K562 (cell line): ENCODE measurements around the gene KRTAP2-1. TPM values are rescaled to one million over a fixed set of nuclear protein-coding genes. Genes with fewer than 3 reads are reported as not detected.

Experiments
- ADNP ChIP-seq: fragments of 200-800 bp; sonication (Bioruptor generic); IDR thresholded peaks from 2 replicates; pipeline ENCODE4 v1.6.1; 2016; ENCODE audit warnings: missing genetic modification characterization, missing compliant biosample characterization
- KDM5B ChIP-seq: fragments of 200-600 bp; sonication (generic); IDR thresholded peaks from 2 replicates; pipeline ENCODE4 v1.6.1; 2012; ENCODE audit warnings: low read depth, mild to moderate bottlenecking, moderate library complexity, low read length, control low read depth, inconsistent platforms; ENCODE audit not compliant: insufficient replicate concordance
- MBD2 ChIP-seq: sonication (generic); IDR thresholded peaks from 2 replicates; pipeline ENCODE4 v1.6.1; 2016; ENCODE audit warnings: low read depth, borderline replicate concordance
- TEAD4 ChIP-seq, 2 experiments: sonication (generic) in 1 of 2; formaldehyde crosslinking in 1 of 2; IDR thresholded peaks; 2 replicates each; pipeline versions ENCODE4 v1.6.1 to v1.8.0; 2012 to 2022; ENCODE audit warnings: borderline replicate concordance in 1 of 2, inconsistent platforms in 1 of 2, low read length in 1 of 2, mild to moderate bottlenecking in 1 of 2, missing genetic modification reagents in 1 of 2
- ZBTB1 ChIP-seq: sonication (generic); formaldehyde crosslinking; IDR thresholded peaks from 2 replicates; pipeline ENCODE4 v1.8.1; 2023; ENCODE audit warnings: missing genetic modification reagents, low read depth, mild to moderate bottlenecking, borderline replicate concordance
- ZNF282 ChIP-seq: sonication (generic); formaldehyde crosslinking; IDR thresholded peaks from 2 replicates; pipeline ENCODE4 v1.8.1; 2023; ENCODE audit warnings: missing genetic modification reagents
- polyA plus RNA-seq, 8 experiments: library from polyadenylated mRNA; depleted of rRNA in 4 of 8; stranded (reverse) in 5 of 8; unstranded in 3 of 8; fragments of >200 nt; fragmentation: Nextera tagmentation in 2 of 8; fragmentation: Illumina TruSeq in 1 of 8; extraction: Ambion mirVana in 2 of 8; extraction: Trizol in 1 of 8; gene quantifications; 2 replicates each; pipeline versions ENCODE4 v1.2.1 to v1.2.3, GENCODE V29; 2011 to 2014; ENCODE audit warnings: inconsistent platforms in 1 of 8, missing spikeins in 1 of 8
- total RNA-seq, 7 experiments: library from RNA; depleted of rRNA in 6 of 7; stranded (reverse); fragments of >200 nt in 6 of 7; fragmentation: Illumina TruSeq in 2 of 7; extraction: Trizol in 2 of 7; gene quantifications; 2 replicates each; pipeline versions ENCODE4 v1.2.1 to v1.2.3, GENCODE V29; 2011 to 2021; ENCODE audit warnings: low replicate concordance in 1 of 7
- TF ChIP-seq, protein P1 (sequence below): fragments of 150-350 bp; IDR thresholded peaks from 2 replicates; pipeline ENCODE4 v1.6.1; 2014; ENCODE audit warnings: low read depth, mild to moderate bottlenecking, low read length, borderline replicate concordance
- TF ChIP-seq, protein P2 (sequence below): fragments of 200-600 bp; sonication (generic); IDR thresholded peaks from one replicate; pipeline ENCODE4 v1.6.1; 2012; ENCODE audit warnings: mild to moderate bottlenecking, low read depth, low read length, inconsistent platforms
- TF ChIP-seq, protein P3 (sequence below): fragments of 450-650 bp; IDR thresholded peaks from one replicate; pipeline ENCODE4 v1.6.1; 2018; ENCODE audit warnings: mild to moderate bottlenecking, moderate library complexity; ENCODE audit not compliant: partially characterized antibody

Gene KRTAP2-1
- total and polyA plus RNA-seq, 9 of the 15 experiments (the other 6 are each of a cell fraction or from before 2014, with no cell fraction given), result not detected

DNA sequence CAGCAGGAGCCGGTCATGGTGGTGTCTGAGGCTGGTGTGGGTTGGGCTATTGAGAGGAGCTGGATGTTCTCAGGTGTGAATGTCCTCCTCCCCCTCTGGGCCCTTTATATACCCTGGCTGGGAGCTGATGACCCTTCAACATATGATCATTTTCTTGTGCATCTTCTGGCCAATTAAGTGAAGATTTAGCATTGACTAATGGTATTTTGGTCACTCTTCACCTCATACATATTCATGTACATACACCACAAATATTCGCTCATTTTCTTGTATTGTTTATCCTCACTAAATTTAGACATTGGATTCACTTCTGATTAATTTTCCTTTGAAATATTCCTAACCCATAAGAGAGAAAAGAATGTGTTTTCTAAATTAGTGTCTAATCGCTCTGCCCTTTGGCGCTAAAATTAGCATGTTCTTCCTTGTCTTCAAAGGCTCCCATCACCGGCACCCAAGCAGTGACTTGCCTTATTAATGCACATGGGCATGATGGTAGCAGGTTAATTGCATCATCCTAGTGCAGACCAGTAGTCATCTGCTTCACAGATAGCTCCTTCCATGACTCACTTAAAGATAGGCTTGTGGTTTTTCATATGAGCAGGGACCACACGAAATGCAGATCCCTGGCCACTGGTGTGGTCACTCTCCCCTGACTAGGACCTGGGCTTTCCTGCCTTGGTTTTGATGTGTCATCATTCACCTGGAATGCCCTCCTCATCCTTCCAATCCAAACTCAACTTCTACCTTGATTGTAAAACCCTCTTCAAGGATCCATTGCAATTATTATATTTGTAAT, 18.9 kb upstream of the KRTAP2-1 start, which contains the start of gene KRTAP2-4 (continued):
- TF ChIP-seq, protein P1, sequence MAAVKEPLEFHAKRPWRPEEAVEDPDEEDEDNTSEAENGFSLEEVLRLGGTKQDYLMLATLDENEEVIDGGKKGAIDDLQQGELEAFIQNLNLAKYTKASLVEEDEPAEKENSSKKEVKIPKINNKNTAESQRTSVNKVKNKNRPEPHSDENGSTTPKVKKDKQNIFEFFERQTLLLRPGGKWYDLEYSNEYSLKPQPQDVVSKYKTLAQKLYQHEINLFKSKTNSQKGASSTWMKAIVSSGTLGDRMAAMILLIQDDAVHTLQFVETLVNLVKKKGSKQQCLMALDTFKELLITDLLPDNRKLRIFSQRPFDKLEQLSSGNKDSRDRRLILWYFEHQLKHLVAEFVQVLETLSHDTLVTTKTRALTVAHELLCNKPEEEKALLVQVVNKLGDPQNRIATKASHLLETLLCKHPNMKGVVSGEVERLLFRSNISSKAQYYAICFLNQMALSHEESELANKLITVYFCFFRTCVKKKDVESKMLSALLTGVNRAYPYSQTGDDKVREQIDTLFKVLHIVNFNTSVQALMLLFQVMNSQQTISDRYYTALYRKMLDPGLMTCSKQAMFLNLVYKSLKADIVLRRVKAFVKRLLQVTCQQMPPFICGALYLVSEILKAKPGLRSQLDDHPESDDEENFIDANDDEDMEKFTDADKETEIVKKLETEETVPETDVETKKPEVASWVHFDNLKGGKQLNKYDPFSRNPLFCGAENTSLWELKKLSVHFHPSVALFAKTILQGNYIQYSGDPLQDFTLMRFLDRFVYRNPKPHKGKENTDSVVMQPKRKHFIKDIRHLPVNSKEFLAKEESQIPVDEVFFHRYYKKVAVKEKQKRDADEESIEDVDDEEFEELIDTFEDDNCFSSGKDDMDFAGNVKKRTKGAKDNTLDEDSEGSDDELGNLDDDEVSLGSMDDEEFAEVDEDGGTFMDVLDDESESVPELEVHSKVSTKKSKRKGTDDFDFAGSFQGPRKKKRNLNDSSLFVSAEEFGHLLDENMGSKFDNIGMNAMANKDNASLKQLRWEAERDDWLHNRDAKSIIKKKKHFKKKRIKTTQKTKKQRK, result no peak
- no peak for TF ChIP-seq MBD2
- no peak for TF ChIP-seq ZBTB1 (CRISPR knock-in tag)
- no peak for TF ChIP-seq ADNP (tag)
- no peak for TF ChIP-seq ZNF282
- TF ChIP-seq, protein P2, sequence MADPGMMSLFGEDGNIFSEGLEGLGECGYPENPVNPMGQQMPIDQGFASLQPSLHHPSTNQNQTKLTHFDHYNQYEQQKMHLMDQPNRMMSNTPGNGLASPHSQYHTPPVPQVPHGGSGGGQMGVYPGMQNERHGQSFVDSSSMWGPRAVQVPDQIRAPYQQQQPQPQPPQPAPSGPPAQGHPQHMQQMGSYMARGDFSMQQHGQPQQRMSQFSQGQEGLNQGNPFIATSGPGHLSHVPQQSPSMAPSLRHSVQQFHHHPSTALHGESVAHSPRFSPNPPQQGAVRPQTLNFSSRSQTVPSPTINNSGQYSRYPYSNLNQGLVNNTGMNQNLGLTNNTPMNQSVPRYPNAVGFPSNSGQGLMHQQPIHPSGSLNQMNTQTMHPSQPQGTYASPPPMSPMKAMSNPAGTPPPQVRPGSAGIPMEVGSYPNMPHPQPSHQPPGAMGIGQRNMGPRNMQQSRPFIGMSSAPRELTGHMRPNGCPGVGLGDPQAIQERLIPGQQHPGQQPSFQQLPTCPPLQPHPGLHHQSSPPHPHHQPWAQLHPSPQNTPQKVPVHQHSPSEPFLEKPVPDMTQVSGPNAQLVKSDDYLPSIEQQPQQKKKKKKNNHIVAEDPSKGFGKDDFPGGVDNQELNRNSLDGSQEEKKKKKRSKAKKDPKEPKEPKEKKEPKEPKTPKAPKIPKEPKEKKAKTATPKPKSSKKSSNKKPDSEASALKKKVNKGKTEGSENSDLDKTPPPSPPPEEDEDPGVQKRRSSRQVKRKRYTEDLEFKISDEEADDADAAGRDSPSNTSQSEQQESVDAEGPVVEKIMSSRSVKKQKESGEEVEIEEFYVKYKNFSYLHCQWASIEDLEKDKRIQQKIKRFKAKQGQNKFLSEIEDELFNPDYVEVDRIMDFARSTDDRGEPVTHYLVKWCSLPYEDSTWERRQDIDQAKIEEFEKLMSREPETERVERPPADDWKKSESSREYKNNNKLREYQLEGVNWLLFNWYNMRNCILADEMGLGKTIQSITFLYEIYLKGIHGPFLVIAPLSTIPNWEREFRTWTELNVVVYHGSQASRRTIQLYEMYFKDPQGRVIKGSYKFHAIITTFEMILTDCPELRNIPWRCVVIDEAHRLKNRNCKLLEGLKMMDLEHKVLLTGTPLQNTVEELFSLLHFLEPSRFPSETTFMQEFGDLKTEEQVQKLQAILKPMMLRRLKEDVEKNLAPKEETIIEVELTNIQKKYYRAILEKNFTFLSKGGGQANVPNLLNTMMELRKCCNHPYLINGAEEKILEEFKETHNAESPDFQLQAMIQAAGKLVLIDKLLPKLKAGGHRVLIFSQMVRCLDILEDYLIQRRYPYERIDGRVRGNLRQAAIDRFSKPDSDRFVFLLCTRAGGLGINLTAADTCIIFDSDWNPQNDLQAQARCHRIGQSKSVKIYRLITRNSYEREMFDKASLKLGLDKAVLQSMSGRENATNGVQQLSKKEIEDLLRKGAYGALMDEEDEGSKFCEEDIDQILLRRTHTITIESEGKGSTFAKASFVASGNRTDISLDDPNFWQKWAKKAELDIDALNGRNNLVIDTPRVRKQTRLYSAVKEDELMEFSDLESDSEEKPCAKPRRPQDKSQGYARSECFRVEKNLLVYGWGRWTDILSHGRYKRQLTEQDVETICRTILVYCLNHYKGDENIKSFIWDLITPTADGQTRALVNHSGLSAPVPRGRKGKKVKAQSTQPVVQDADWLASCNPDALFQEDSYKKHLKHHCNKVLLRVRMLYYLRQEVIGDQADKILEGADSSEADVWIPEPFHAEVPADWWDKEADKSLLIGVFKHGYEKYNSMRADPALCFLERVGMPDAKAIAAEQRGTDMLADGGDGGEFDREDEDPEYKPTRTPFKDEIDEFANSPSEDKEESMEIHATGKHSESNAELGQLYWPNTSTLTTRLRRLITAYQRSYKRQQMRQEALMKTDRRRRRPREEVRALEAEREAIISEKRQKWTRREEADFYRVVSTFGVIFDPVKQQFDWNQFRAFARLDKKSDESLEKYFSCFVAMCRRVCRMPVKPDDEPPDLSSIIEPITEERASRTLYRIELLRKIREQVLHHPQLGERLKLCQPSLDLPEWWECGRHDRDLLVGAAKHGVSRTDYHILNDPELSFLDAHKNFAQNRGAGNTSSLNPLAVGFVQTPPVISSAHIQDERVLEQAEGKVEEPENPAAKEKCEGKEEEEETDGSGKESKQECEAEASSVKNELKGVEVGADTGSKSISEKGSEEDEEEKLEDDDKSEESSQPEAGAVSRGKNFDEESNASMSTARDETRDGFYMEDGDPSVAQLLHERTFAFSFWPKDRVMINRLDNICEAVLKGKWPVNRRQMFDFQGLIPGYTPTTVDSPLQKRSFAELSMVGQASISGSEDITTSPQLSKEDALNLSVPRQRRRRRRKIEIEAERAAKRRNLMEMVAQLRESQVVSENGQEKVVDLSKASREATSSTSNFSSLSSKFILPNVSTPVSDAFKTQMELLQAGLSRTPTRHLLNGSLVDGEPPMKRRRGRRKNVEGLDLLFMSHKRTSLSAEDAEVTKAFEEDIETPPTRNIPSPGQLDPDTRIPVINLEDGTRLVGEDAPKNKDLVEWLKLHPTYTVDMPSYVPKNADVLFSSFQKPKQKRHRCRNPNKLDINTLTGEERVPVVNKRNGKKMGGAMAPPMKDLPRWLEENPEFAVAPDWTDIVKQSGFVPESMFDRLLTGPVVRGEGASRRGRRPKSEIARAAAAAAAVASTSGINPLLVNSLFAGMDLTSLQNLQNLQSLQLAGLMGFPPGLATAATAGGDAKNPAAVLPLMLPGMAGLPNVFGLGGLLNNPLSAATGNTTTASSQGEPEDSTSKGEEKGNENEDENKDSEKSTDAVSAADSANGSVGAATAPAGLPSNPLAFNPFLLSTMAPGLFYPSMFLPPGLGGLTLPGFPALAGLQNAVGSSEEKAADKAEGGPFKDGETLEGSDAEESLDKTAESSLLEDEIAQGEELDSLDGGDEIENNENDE, result no peak
- TF ChIP-seq, protein P3, sequence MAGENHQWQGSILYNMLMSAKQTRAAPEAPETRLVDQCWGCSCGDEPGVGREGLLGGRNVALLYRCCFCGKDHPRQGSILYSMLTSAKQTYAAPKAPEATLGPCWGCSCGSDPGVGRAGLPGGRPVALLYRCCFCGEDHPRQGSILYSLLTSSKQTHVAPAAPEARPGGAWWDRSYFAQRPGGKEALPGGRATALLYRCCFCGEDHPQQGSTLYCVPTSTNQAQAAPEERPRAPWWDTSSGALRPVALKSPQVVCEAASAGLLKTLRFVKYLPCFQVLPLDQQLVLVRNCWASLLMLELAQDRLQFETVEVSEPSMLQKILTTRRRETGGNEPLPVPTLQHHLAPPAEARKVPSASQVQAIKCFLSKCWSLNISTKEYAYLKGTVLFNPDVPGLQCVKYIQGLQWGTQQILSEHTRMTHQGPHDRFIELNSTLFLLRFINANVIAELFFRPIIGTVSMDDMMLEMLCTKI, result no peak
- TF ChIP-seq KDM5B, result no peak
- peak; percentile 66; the same call in 1 of the 2 replicates for TF ChIP-seq TEAD4 (IDR thresholded peaks at IDR 0.05; ENCODE audit: low read length)
- TF ChIP-seq TEAD4 (CRISPR knock-in tag; IDR thresholded peaks at IDR 0.05; ENCODE audit: borderline replicate concordance), result no peak
